ENCODE results near the gene PXDN. TPM values are rescaled to one million over a fixed set of nuclear protein-coding genes. Genes with fewer than 3 reads are reported as not detected.

The PXDN gene
- total and polyA plus RNA-seq, 2 donors (not counting 1 experiment from before 2014, with no cell fraction given), result 0.21 to 1.4 TPM

DNA sequence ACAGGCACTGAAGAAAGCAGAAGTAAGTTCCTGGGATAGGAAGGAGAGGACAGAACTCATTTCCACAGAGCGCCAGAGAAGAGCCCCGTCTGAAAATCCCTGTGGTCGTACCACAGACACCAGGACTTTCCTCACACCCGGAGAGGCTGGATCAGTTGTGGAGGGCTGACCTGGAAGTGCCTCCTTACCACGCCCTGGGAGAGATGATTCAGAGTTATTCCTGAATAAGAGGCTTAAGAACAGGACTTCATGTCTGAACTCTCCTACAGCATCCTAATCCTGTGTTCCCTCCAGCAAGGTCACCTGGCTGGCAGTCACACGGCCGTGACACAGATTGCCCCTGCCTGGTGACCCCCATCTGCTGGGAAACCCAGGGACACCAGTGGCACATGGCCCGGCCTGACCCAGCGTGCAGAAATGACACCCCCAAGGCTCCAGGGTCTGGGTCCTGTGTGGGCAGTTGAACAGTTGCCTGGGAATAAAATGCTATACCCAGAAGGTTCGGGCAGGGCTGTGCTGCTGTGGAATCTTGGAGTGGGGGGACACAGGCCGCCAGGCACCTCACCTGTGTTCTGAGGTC is 105.9 kb downstream of the PXDN start:
- no peak for ATAC-seq (ENCODE audit: low read depth)
- ChIA-PET POLR2A (no interaction called here), CTCF (no interaction called here)
- Histone ChIP-seq H4K20me1 (ENCODE audit: control insufficient read depth, insufficient read depth, low read length, poor library complexity, severe bottlenecking) (no peaks in the 10 kb centered on the region), H3K9me3 (ENCODE audit: control extremely low read depth in 1 of 3, control insufficient read depth in 2 of 3, insufficient read depth in 1 of 3, low read length in 2 of 3) (no peaks in the 10 kb centered on the region), H2AFZ (ENCODE audit: insufficient read depth, low read depth, low read length, poor library complexity, severe bottlenecking) (no peak overlapping the region), H3K27ac (ENCODE audit: low read length in 2 of 2) (no peak overlapping the region), H3K36me3 (replicated peaks in 1 of 2; ENCODE audit: control extremely low read depth in 1 of 2, control insufficient read depth in 1 of 2, extremely low read depth in 1 of 2, insufficient read depth in 2 of 2, low read length in 1 of 2) (no peaks in the 10 kb centered on the region), H3K9ac (ENCODE audit: low read length) (no peak overlapping the region), H3K4me2 (replicated peaks; ENCODE audit: low read depth, low read length, poor library complexity, severe bottlenecking) (no peak overlapping the region), H3K4me1 (ENCODE audit: control insufficient read depth in 2 of 2, insufficient read depth in 2 of 2, low read length in 2 of 2) (no peaks in the 10 kb centered on the region), H3K4me3 (ENCODE audit: control extremely low read depth in 1 of 5, extremely low read depth in 1 of 5, insufficient read depth in 1 of 5, low read depth in 2 of 5, low read length in 4 of 5) (no peak overlapping the region), H3K27me3 (replicated peaks in 1 of 4; ENCODE audit: control extremely low read depth in 1 of 4, control insufficient read depth in 3 of 4, insufficient read depth in 4 of 4, low read length in 3 of 4) (no peaks in the 10 kb centered on the region), H3K79me2 (ENCODE audit: control insufficient read depth, insufficient read depth, low read length) (no peaks in the 10 kb centered on the region)
- H3K9me3 Mint-ChIP-seq (ENCODE audit: insufficient read depth), result no peaks in the 10 kb centered on the region
- no peaks in the 10 kb centered on the region for H3K4me1 Mint-ChIP-seq
- H3K27me3 Mint-ChIP-seq, result no peaks in the 10 kb centered on the region
- 94% methylated on average over 6 of the region's 11 CpGs for WGBS (ENCODE audit: insufficient coverage)
- intact Hi-C loops (cut with micrococcal nuclease), result no loop called here
- H3K4me3 Mint-ChIP-seq, result no peak overlapping the region
- no peak for DNase-seq
- no peak overlapping the region for H3K27ac Mint-ChIP-seq
- TF ChIP-seq, protein P1, sequence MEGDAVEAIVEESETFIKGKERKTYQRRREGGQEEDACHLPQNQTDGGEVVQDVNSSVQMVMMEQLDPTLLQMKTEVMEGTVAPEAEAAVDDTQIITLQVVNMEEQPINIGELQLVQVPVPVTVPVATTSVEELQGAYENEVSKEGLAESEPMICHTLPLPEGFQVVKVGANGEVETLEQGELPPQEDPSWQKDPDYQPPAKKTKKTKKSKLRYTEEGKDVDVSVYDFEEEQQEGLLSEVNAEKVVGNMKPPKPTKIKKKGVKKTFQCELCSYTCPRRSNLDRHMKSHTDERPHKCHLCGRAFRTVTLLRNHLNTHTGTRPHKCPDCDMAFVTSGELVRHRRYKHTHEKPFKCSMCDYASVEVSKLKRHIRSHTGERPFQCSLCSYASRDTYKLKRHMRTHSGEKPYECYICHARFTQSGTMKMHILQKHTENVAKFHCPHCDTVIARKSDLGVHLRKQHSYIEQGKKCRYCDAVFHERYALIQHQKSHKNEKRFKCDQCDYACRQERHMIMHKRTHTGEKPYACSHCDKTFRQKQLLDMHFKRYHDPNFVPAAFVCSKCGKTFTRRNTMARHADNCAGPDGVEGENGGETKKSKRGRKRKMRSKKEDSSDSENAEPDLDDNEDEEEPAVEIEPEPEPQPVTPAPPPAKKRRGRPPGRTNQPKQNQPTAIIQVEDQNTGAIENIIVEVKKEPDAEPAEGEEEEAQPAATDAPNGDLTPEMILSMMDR (IDR thresholded peaks at IDR 0.05), result no peak
- no peak for TF ChIP-seq EZH2 (IDR thresholded peaks at IDR 0.05; ENCODE audit: borderline replicate concordance, insufficient read depth, low read depth, low read length, poor library complexity, severe bottlenecking)

- no peaks in the 10 kb centered on the region for H3K9me3 Mint-ChIP-seq (ENCODE audit: insufficient read depth)
- ATAC-seq (ENCODE audit: low read depth) (no peak), DNase-seq (no peak)
- H3K27me3 Mint-ChIP-seq, result no peaks in the 10 kb centered on the region
- Histone ChIP-seq H3K27ac (ENCODE audit: low read length in 2 of 2) (no peak overlapping the region), H3K4me2 (replicated peaks; ENCODE audit: low read depth, low read length, poor library complexity, severe bottlenecking) (no peak overlapping the region), H3K4me3 (ENCODE audit: control extremely low read depth in 1 of 5, extremely low read depth in 1 of 5, insufficient read depth in 1 of 5, low read depth in 2 of 5, low read length in 4 of 5) (no peak overlapping the region), H4K20me1 (ENCODE audit: control insufficient read depth, insufficient read depth, low read length, poor library complexity, severe bottlenecking) (no peaks in the 10 kb centered on the region), H3K9me3 (ENCODE audit: control extremely low read depth in 1 of 3, control insufficient read depth in 2 of 3, insufficient read depth in 1 of 3, low read length in 2 of 3) (no peaks in the 10 kb centered on the region), H3K27me3 (replicated peaks in 1 of 4; ENCODE audit: control extremely low read depth in 1 of 4, control insufficient read depth in 3 of 4, insufficient read depth in 4 of 4, low read length in 3 of 4) (no peaks in the 10 kb centered on the region), H2AFZ (ENCODE audit: insufficient read depth, low read depth, low read length, poor library complexity, severe bottlenecking) (no peak overlapping the region), H3K36me3 (replicated peaks in 1 of 2; ENCODE audit: control extremely low read depth in 1 of 2, control insufficient read depth in 1 of 2, extremely low read depth in 1 of 2, insufficient read depth in 2 of 2, low read length in 1 of 2) (no peaks in the 10 kb centered on the region), H3K4me1 (ENCODE audit: control insufficient read depth in 2 of 2, insufficient read depth in 2 of 2, low read length in 2 of 2) (no peaks in the 10 kb centered on the region), H3K9ac (ENCODE audit: low read length) (no peak overlapping the region), H3K79me2 (ENCODE audit: control insufficient read depth, insufficient read depth, low read length) (no peaks in the 10 kb centered on the region)
- H3K27ac Mint-ChIP-seq, result no peak overlapping the region
- WGBS (ENCODE audit: insufficient coverage), result 70% methylated on average over 10 of the region's 13 CpGs
- CTCF ChIA-PET, result no interaction called here
- no peak overlapping the region for H3K4me3 Mint-ChIP-seq
- H3K4me1 Mint-ChIP-seq, result no peaks in the 10 kb centered on the region
- intact Hi-C loops (cut with micrococcal nuclease), result no loop called here
- no peak for TF ChIP-seq EZH2 (IDR thresholded peaks at IDR 0.05; ENCODE audit: borderline replicate concordance, insufficient read depth, low read depth, low read length, poor library complexity, severe bottlenecking)
- TF ChIP-seq, protein P1 (IDR thresholded peaks at IDR 0.05), result no peak
- POLR2A ChIA-PET, result no interaction called here
Measured at GRCh38 chr2:1636791-1637415, 107.4 kb downstream of the PXDN start.
